ENCODE measurements around the gene BRICD5.

DNA sequence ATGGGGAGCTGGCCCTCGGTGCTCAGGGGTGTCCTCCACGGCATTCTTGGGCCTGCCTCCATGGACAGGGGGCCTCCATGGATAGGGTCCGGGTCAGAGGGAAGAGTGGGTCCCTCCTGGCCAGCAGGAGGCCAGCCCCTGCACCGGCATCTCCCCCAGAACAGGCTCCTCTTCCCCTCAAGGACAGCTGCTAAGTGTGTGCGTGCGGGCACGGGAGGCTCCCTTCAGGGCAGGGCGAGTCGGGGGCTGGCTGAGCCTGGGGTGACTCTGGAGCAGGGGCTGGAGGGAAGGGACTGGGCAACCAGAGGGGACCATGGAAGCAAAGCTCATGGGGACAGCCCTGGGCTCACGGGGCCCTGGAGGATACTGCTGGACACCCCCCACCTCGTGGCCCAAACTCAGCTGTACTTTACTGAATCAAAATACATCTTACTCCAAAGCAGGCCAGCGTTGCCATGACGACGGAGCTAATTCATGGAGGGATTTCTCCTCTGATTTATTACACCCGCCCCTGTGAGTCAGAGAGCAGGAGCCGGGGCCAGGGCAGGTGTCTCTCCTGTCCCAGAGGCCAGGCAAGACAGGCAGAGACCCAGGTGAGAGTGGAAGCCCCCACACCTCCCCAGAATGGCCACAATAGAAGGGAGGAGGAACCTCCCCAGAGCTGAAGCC, 16.4 kb downstream of the BRICD5 start:
- TF ChIP-seq EZH2phosphoT487 (IDR thresholded peaks at IDR 0.05; ENCODE audit: insufficient read depth, low read depth) (no peak), EZH2 (IDR thresholded peaks at IDR 0.05; ENCODE audit: insufficient read depth, poor library complexity, severe bottlenecking) (peak; percentile 30)
